Fibroblast of skin of left quadriceps (primary cell): ENCODE results near the gene CFAP20DC.
"Not testable (repeated sequence)": the region's sequence is repeated elsewhere in the genome, so short reads cannot be mapped to it uniquely, and the experiment has no call there.

Experiments
- DNase-seq, 2 experiments: peaks; one replicate each; pipeline ENCODE4 v3.0.0-alpha.2; 2013; ENCODE audit warnings: low read depth in 2 of 2

Gene CFAP20DC

DNA sequence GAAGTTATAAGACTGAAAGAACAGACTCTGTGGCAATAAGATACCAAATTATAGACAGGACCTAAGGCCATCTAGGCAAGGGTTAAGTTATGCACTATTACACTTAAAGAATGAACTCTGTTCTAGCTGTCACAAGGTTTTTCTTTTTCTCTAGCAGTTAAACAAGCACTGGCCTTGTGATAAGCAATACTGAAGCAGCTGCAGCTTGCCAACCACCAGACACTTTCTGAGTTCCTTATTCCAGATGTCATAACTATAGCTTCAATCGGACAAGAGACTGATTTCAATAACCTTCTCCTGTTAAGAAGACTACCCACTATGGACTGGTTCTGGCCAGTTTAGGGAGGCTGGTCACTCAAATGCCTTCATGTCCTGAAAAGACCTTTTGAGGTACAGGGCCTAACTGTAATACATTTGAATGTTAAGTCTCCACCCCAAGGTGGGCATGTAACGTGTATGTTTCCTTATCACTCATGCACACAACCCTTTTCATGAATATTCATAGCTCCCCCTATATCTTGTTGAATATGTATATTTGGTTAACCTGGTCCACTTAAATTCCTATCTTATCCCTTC is 85.8 kb downstream of the CFAP20DC start:
- DNase-seq: no peak

DNA sequence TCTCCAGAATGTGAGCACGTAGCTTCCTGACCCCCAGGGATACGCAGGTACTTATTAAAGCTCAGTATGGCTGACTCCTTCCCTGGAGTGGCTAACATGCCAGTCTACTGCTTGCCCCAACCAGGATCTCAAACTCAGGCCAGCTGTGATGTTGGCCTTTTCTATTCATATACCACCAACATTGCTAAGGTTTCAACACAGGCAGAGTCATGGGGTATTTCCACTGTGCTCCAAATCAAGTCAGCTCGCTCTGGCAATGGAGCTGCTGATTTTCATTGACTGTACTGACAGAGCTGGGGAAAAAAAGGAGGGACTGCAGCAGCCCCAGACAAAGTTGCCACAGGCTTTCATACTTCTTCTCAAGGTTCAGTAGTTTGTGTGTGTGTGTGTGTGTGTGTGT is 87.0 kb downstream of the CFAP20DC start:
- no peak for DNase-seq

GRCh38 chr3:58962040-58962651 is 87.7 kb downstream of the CFAP20DC start:
- DNase-seq: peak; percentile 31 to 40

DNA sequence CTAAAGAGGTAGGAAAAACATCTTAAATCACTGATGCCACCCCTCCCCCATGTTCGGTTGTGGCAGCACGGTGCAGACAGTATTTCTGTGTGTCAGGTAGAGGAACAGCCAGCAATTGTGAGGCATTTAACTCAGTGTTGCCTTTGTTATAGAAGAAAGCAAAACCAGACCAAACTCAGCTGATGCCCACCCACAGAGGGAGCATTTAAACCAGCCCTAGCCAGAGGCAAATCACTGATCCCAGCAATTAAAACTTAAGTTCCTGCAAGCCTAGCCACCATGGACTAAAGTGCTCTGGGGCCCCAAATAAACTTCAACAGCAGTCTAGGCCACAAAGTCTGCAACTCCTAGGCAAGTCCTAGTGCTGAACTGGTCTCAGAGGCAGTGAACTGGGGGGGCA is 94.5 kb downstream of the CFAP20DC start:
- no peak for DNase-seq

GRCh38 chr3:58953288-58953687 is 96.5 kb downstream of the CFAP20DC start:
- no peak for DNase-seq

DNA sequence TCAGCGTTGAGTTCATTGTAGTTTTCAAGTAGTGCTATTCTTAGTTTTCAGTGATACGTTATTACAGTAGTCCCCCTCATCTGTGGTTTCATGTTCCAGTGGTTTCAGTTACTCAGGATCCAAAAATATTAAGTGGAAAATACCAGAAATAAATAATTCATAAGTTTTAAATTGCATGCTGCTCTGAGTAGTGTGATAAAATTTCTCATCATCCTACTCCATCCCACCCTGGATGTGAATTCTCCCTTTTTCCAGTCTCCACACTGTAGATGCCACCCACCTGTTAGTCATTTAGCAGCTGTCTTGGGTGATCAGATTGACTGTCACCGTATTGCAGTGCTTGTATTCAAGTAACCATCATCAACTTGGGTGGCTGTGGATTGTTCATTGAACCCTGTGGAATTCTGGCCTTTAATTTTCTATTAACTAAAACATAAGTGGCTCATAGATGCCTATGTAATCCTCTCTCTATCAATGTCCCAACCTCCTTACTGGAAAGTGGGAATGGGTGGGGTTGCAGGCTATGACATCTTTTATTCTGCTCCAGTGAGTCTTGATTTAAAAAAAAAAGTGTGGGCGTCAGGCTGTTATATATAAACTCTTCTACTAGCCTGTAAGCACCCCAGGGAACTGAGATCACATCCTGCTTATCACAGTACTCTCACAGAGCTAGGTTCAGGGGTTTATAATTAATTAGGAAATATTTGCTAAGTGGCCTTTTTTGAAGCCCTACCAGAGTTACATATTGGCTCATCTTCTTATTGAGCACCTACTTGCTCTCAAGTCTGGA is 97.5 kb downstream of the CFAP20DC start:
- DNase-seq: no peak

DNA sequence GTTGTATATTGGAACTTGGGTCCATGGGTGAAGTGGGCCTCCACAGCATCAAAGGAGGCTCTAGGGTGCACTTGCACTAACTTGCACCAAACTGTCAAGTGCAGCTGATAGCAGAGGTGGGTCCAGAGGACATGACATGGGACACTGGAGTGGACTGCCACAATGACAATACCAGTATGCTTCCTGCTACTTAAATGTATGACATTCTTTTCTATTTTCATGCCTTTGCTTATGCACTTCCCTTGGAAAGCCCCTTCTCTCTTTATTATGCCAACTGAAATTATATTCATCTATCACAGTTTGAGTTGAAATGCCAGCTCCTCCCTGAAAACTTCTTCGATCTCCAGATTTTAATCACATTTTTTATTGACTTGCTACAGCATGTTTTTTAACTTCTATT is 101.8 kb downstream of the CFAP20DC start:
- no peak for DNase-seq

DNA sequence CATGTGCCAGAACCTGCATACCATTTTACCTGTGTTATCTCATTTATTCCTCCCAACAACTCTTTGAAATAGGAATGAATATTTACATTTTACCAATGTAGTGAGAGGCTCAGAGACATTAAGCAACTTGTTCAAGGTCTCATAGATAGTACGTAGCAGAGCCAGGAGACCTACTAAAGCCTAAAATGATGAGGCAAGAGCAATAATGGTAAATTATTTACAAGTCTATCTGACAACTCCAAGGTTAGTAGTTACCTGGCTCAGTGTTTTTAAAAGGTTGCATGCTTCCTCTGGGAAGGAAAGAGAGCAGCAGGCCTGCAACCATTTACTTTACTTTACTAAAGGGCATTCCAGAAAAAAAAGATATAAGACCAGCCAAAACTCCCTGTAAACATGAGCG is 103.0 kb downstream of the CFAP20DC start:
- no peak for DNase-seq

DNA sequence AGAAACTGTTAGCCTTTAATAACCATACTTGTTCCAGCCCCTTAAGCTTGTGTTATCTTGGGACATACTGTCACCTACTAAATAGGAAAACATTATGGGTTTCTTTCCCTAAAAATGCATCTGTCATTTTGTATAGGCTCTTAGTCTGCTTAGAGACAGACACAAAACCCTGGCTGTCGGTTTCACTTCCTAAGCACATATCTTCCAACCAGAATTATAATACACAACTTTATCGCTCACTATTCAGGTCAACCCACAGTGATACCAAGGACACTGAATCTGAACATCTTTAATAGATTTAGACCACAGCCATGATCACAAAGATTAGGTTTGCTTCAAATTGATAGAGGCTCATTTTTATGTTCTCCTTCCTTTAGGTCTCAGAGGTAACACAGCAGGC is 111.8 kb downstream of the CFAP20DC start:
- no peak for DNase-seq

DNA sequence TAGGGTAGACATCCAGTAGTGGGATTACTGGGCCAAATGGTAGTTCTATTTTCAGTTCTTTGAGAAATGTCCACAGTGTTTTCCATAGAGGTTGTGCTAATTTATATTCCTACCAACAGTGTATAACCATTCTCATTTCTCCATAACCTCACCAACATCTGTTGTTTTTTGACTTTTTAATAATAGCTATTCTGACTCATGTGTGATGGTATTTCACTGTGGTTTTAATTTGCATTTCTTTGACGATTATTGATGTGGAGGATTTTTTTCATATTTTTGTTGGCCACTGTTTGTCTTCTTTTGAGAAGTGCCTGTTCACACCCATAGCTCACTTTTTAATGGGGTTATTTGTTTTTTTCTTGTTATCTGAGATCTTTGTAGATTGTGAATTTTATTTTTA is 125.2 kb downstream of the CFAP20DC start:
- peak; percentile 28 to 40 for DNase-seq

GRCh38 chr3:58900386-58900785 is 149.4 kb downstream of the CFAP20DC start:
- no peak for DNase-seq

- DNase-seq: no peak
Observed at GRCh38 chr3:58899953-58900298, 149.9 kb downstream of the CFAP20DC start.

DNA sequence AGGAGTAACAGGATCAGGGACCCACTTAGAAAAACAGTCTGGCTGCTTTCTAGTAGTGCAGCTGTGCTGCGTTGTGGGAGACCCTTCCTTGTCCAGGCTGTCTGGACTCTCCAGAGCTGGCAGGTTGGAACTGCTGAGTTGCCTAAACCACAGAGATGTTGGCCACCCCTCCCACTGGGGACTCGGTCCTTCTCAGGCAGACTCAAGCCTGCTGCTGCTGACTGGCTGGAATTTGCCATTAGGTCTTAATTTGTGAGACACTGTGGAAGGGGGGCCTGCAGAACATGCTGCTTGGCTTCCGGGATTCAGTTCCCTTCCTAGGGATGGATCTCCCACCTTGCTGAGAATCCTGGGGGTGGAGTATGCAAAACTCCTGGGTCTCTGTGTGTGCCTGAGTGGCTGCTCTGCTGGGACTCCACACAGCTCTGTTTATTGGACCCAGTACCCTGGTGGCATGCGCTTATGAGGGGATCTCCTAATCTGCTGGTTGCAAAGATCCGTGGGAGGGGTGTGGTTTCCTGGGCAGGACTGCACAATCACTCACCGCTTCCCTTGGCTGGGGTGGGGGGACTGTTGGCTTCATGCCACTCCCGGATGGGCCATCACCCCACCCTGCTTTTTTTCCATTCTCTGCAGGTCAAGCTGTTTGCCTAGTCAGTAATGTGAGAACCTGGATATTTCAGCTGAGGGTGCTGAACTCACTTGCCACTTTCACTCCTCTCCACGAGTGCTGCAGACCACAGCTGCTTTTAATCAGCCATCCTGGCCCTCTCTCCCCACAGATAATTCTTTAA is 150.5 kb downstream of the CFAP20DC start:
- no peak for DNase-seq

- no peak for DNase-seq
Observed at GRCh38 chr3:58898513-58898912, 151.3 kb downstream of the CFAP20DC start.

DNA sequence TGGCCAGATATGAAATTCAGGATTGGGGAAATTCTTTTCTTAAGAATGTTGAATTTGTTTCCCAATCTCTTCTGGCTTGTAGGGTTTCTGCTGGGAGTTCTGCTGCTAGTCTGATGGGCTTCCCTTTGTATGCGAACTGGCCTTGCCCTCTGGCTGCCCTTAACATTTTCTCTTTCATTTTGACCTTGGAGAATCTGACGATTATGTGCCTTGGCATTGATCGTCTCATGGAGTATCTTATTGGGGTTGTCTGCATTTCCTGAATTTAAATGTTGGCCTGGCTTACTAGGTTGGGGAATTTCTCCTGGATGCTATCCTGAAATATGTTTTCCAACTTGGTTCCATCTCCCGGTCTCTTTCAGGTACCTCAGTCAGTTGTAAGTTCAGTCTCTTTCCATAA is 152.2 kb downstream of the CFAP20DC start:
- DNase-seq: no peak

- DNase-seq: not testable (repeated sequence)
Observed at GRCh38 chr3:58895678-58896077, 154.1 kb downstream of the CFAP20DC start.

GRCh38 chr3:58892526-58892925 is 157.3 kb downstream of the CFAP20DC start:
- DNase-seq: not testable (repeated sequence)

DNA sequence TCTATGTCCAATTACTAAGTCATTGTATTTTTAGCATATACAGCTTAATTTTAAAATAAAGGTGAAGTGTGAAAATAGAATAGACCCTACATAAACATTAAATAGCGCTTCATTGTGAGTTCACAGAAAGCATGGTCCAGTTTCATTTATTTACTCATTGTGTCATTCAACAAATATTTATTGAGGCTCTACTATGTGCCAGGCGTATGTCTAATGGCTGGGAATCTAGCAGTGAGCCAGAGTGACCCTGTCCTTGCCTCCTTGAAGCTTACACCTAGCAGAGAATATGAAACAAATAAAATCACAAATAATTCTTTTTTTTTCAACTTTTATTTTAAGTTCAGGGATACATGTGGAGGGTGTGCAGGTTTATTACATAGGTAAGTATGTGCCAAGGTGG is 161.7 kb downstream of the CFAP20DC start:
- no peak for DNase-seq

DNA sequence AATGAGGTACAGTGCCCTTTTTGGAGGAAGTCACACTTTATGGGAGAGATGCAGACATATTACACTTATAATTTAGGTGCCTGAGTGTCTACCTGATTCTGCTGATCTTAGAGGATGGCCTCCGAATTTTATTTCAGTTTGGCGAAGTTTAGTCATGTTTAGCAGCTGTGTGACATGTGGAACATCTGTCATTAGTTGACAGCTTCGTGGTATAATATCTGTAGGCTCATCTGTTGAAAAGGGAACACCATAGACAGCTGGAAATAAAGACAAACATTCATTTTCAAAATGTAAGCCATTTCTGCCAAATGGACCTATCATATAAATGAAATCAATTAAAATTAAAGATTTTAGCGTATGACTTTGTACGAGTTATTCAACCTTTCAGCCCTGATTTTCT is 165.4 kb downstream of the CFAP20DC start:
- no peak for DNase-seq

GRCh38 chr3:58880182-58880581 is 169.6 kb downstream of the CFAP20DC start:
- no peak for DNase-seq

DNA sequence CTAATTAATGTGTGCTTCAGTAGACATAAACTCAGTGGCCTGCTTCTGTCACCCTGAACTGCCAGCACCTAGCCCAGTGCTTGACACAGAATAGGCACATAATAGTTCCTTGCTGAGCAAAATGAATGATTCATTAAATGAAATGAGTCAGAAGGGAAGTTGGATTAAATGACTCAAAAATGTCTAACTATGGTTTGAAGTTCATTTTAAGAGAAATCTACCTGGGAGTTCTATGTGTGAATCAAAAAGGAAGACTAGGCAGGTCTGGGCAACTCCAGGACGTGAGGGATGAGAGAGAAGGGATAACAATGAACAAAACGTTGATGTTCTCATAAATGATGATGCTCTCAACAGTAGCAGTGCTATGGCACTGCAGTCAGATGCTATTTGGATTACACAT is 175.0 kb downstream of the CFAP20DC start:
- DNase-seq: no peak

- DNase-seq: no peak
Observed at GRCh38 chr3:58874248-58874741, 175.5 kb downstream of the CFAP20DC start.
